ENCODE data around the gene PDLIM4. TPM values are rescaled to one million over a fixed set of nuclear protein-coding genes. Genes with fewer than 3 reads are reported as not detected.

The PDLIM4 gene
- total and polyA plus RNA-seq, 2 donors from 2014 or later = 31.6 to 47.0 TPM

- FAIRE-seq = no peak
- intact Hi-C loops (cut with DNase I) = no loop called here
- H3K4me1 ChIP-seq (ENCODE audit: control insufficient read depth in 2 of 3, insufficient read depth in 2 of 3, low read depth in 1 of 3, low read length in 3 of 3) = peaks cover 0 to 10% (median under 1%) of the 10 kb centered on the region in 3 donors
- no peak overlapping the region for H3K9ac ChIP-seq (ENCODE audit: low read length in 3 of 3)
- no peaks in the 10 kb centered on the region for H3K9me3 ChIP-seq (ENCODE audit: control insufficient read depth in 2 of 3, insufficient read depth in 1 of 3, low read length in 3 of 3)
- H3K27me3 ChIP-seq (ENCODE audit: control insufficient read depth, insufficient read depth, low read length) = no peaks in the 10 kb centered on the region
- no peak overlapping the region for H3K4me3 ChIP-seq (ENCODE audit: low read length in 3 of 3)
- no peak overlapping the region for H3K27ac ChIP-seq (ENCODE audit: low read depth in 2 of 2, low read length in 2 of 2)
- DNase-seq = no peak
- no peak for TF ChIP-seq CTCF (IDR thresholded peaks at IDR 0.05; ENCODE audit: borderline replicate concordance, extremely low read depth, insufficient read depth)
- H3K36me3 ChIP-seq (ENCODE audit: control insufficient read depth in 2 of 3, insufficient read depth in 3 of 3, low read length in 3 of 3) = peaks cover 0 to 6% (median 2%) of the 10 kb centered on the region in 3 donors
Measured at GRCh38 chr5:132315529-132316067, 58.1 kb downstream of the PDLIM4 start.

- TF ChIP-seq CTCF (IDR thresholded peaks at IDR 0.05; ENCODE audit: borderline replicate concordance, extremely low read depth, insufficient read depth) = no peak
- DNase-seq = no peak
- Histone ChIP-seq H3K4me3 (ENCODE audit: low read length in 3 of 3) (no peak overlapping the region), H3K9ac (ENCODE audit: low read length in 3 of 3) (no peak overlapping the region), H3K4me1 (ENCODE audit: control insufficient read depth in 2 of 3, insufficient read depth in 2 of 3, low read depth in 1 of 3, low read length in 3 of 3) (peaks cover 0 to 5% (median 3%) of the 10 kb centered on the region in 3 donors), H3K27me3 (ENCODE audit: control insufficient read depth, insufficient read depth, low read length) (no peaks in the 10 kb centered on the region), H3K36me3 (ENCODE audit: control insufficient read depth in 2 of 3, insufficient read depth in 3 of 3, low read length in 3 of 3) (peaks cover 0 to 6% (median 0%) of the 10 kb centered on the region in 3 donors), H3K27ac (ENCODE audit: low read depth in 2 of 2, low read length in 2 of 2) (no peak overlapping the region), H3K9me3 (ENCODE audit: control insufficient read depth in 2 of 3, insufficient read depth in 1 of 3, low read length in 3 of 3) (no peaks in the 10 kb centered on the region)
- FAIRE-seq = no peak
- intact Hi-C loops (cut with DNase I) = no loop called here
Measured at GRCh38 chr5:132319975-132320374, 62.5 kb downstream of the PDLIM4 start.

- no peak for FAIRE-seq
- Histone ChIP-seq H3K4me1 (ENCODE audit: control insufficient read depth in 2 of 3, insufficient read depth in 2 of 3, low read depth in 1 of 3, low read length in 3 of 3) (peaks cover 0 to 5% (median 3%) of the 10 kb centered on the region in 3 donors), H3K27ac (ENCODE audit: low read depth in 2 of 2, low read length in 2 of 2) (peak overlapping the region in 1 of 2 donors; percentile 29), H3K4me3 (ENCODE audit: low read length in 3 of 3) (no peak overlapping the region), H3K27me3 (ENCODE audit: control insufficient read depth, insufficient read depth, low read length) (no peaks in the 10 kb centered on the region), H3K36me3 (ENCODE audit: control insufficient read depth in 2 of 3, insufficient read depth in 3 of 3, low read length in 3 of 3) (peaks cover 0 to 6% (median 0%) of the 10 kb centered on the region in 3 donors), H3K9ac (ENCODE audit: low read length in 3 of 3) (no peak overlapping the region), H3K9me3 (ENCODE audit: control insufficient read depth in 2 of 3, insufficient read depth in 1 of 3, low read length in 3 of 3) (no peaks in the 10 kb centered on the region)
- intact Hi-C loops (cut with DNase I) = no loop called here
- no peak for DNase-seq
- peak; percentile 23 for TF ChIP-seq CTCF (IDR thresholded peaks at IDR 0.05; ENCODE audit: borderline replicate concordance, extremely low read depth, insufficient read depth)
Measured at GRCh38 chr5:132321109-132321721, 63.7 kb downstream of the PDLIM4 start.

All from kidney (tissue), 14 donors.